Glutamatergic neuron (in vitro differentiated cells): Measurements from ENCODE around the gene AHCY. TPM values are rescaled to one million over a fixed set of nuclear protein-coding genes. Genes with fewer than 3 reads are reported as not detected.
"Not testable (repeated sequence)": the region's sequence is repeated elsewhere in the genome, so short reads cannot be mapped to it uniquely, and the experiment has no call there.

Experiments
- DNase-seq: peaks from one replicate; pipeline ENCODE4 v3.0.0; 2022
- H3K27ac Mint-ChIP-seq: one replicate; pipeline ENCODE4 v1.8.0; 2020; ENCODE audit warnings: mild to moderate bottlenecking, mixed read lengths, inconsistent platforms; ENCODE audit not compliant: unreplicated experiment
- H3K27me3 Mint-ChIP-seq: one replicate; pipeline ENCODE4 v1.8.0; 2020; ENCODE audit warnings: mild to moderate bottlenecking, moderate library complexity, mixed read lengths, inconsistent platforms; ENCODE audit not compliant: unreplicated experiment
- H3K36me3 Mint-ChIP-seq: one replicate; pipeline ENCODE4 v1.8.0; 2020; ENCODE audit warnings: mild to moderate bottlenecking, mixed read lengths, inconsistent platforms; ENCODE audit not compliant: unreplicated experiment
- H3K4me1 Mint-ChIP-seq: one replicate; pipeline ENCODE4 v1.8.0; 2020; ENCODE audit warnings: mild to moderate bottlenecking, low read depth, mixed read lengths, inconsistent platforms; ENCODE audit not compliant: unreplicated experiment
- H3K4me3 Mint-ChIP-seq: one replicate; pipeline ENCODE4 v1.8.0; 2020; ENCODE audit warnings: mild to moderate bottlenecking, mixed read lengths, inconsistent platforms; ENCODE audit not compliant: unreplicated experiment
- H3K9me3 Mint-ChIP-seq: one replicate; pipeline ENCODE4 v1.8.0; 2020; ENCODE audit warnings: mild to moderate bottlenecking, moderate library complexity, mixed read lengths, inconsistent platforms; ENCODE audit not compliant: unreplicated experiment
- total RNA-seq: library from RNA; stranded (reverse); fragmentation: NEBNext Ultra II Directional; extraction: Animal tissue kit (Norgen Biotek cat#: 25700); gene quantifications from one replicate; pipeline ENCODE4 v1.2.1, GENCODE V29; 2021; ENCODE audit not compliant: unreplicated experiment
- TF ChIP-seq, protein P1 (sequence below): fragments of 200-600 bp; sonication (generic); IDR thresholded peaks from one replicate; pipeline ENCODE4 v1.5.0; 2021; ENCODE audit not compliant: partially characterized antibody, unreplicated experiment

The AHCY gene
- total RNA-seq, 1 donor from 2014 or later, result 97.9 TPM

DNA sequence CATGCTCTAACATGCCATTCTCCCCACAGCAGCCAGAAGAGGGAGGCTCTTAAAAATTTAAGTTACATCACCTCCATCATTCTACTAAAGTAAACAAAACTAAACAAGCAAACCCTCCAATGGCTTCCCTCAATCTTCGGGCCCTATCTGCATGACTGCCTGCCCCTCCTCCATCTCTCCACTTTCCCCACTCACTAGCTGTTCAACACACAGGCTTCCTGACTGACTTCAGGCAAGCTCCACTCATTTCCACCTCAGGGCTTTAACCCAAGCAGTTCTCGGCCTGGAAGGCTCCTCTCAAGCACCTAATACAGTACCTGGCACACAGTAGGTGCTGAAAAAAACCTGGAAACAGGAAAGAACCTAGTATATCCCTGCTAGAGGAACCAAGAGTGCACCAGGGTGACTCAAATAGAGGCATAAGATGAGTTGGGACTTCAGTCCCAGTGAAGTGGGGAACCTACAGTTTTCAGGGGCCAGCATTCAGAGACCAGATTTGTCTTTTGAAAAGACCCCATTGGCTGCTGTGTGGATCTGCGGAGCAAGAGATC, 2.8 kb downstream of the AHCY start:
- Mint-ChIP-seq H3K4me3 (no peak overlapping the region), H3K27me3 (no peaks in the 10 kb centered on the region), H3K4me1 (peaks cover 9% of the 10 kb centered on the region), H3K9me3 (peaks cover 5% of the 10 kb centered on the region), H3K36me3 (no peaks in the 10 kb centered on the region), H3K27ac (no peak overlapping the region)
- TF ChIP-seq, protein P1, sequence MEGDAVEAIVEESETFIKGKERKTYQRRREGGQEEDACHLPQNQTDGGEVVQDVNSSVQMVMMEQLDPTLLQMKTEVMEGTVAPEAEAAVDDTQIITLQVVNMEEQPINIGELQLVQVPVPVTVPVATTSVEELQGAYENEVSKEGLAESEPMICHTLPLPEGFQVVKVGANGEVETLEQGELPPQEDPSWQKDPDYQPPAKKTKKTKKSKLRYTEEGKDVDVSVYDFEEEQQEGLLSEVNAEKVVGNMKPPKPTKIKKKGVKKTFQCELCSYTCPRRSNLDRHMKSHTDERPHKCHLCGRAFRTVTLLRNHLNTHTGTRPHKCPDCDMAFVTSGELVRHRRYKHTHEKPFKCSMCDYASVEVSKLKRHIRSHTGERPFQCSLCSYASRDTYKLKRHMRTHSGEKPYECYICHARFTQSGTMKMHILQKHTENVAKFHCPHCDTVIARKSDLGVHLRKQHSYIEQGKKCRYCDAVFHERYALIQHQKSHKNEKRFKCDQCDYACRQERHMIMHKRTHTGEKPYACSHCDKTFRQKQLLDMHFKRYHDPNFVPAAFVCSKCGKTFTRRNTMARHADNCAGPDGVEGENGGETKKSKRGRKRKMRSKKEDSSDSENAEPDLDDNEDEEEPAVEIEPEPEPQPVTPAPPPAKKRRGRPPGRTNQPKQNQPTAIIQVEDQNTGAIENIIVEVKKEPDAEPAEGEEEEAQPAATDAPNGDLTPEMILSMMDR, result no peak
- no peak for DNase-seq

DNA sequence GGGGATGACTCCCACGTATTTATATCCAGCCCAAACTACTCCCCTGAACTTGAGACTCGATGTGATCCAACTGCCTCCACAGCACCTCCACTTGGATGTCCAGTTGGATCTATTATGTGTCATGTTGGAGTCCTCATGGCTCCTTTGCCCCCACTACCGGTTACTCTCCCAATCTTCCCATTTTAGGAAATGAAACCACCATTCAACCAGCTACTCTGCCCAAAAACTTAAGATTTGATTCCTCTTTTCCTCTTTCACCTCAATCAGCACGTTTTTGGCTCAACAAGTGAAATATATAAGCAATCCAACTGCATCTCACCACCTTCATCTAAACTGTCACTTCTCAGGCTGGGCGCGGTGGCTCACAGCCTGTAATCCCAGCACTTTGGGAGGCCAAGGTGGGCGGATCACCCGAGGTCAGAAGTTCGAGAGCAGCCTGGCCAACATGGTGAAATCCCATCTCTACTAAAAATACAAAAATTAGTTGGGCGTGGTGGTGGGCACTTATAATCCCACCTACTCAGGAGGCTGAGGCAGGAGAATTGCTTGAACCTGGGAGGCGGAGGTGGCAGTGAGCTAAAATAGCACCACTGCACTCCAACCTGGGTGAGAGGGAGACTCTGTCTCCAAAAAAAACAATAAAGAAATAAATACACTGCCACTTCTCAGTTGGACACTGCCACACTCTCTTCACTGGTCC, 3.4 kb downstream of the AHCY start:
- H3K27ac Mint-ChIP-seq, result no peak overlapping the region
- TF ChIP-seq, protein P1, result no peak
- H3K9me3 Mint-ChIP-seq, result peaks cover 5% of the 10 kb centered on the region
- H3K36me3 Mint-ChIP-seq, result no peaks in the 10 kb centered on the region
- H3K4me3 Mint-ChIP-seq, result no peak overlapping the region
- no peak for DNase-seq
- no peaks in the 10 kb centered on the region for H3K27me3 Mint-ChIP-seq
- H3K4me1 Mint-ChIP-seq, result peaks cover 9% of the 10 kb centered on the region

DNA sequence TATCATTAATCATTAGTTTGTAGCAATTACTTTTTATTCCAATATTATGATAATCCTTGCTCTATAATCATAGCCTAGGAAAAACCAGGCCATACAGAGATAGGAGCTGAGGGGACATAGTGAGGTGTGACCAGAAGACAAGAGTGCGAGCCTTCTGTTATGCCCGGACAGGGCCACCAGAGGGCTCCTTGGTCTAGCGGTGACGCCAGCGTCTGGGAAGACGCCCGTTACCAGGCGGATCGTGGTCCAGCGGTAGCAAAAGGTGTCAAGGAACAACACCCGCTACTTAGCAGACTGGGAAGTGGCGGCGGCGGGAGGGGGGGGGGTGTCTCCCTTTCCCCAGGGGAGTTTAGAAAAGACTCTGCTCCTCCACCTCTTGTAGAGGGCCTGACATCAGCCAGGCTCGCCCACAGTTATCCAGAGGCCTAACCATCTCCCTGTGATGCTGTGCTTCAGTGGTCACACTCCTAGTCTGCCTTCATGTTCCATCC, 4.8 kb downstream of the AHCY start:
- not testable (repeated sequence) for H3K36me3 Mint-ChIP-seq, H3K4me1 Mint-ChIP-seq, H3K4me3 Mint-ChIP-seq, H3K27me3 Mint-ChIP-seq, DNase-seq, H3K9me3 Mint-ChIP-seq, H3K27ac Mint-ChIP-seq
- TF ChIP-seq, protein P1, result peak; percentile 57

DNA sequence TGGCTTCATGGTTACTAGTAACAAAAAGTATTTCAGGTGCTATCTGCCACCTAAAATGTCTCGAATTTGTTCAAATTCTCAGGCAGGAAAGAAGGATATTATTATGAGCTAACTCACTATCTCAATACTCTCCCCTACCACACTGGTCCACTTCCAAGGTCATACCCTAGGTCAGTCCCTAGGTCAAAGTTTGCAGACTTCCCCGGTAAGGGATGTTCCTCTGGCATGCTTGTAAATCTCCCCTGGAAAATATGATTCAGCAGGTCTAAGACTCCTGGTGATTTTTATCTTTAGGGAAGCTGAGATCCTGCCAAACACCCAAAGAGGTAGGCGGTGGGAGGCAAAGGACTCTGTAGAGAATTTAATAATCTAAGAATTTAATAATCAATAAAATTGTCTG, 6.7 kb downstream of the AHCY start:
- no peak overlapping the region for H3K4me3 Mint-ChIP-seq
- no peaks in the 10 kb centered on the region for H3K36me3 Mint-ChIP-seq
- H3K4me1 Mint-ChIP-seq, result peaks cover 9% of the 10 kb centered on the region
- TF ChIP-seq, protein P1, result no peak
- peaks cover 2% of the 10 kb centered on the region for H3K9me3 Mint-ChIP-seq
- H3K27ac Mint-ChIP-seq, result no peak overlapping the region
- no peak for DNase-seq
- H3K27me3 Mint-ChIP-seq, result no peaks in the 10 kb centered on the region

DNA sequence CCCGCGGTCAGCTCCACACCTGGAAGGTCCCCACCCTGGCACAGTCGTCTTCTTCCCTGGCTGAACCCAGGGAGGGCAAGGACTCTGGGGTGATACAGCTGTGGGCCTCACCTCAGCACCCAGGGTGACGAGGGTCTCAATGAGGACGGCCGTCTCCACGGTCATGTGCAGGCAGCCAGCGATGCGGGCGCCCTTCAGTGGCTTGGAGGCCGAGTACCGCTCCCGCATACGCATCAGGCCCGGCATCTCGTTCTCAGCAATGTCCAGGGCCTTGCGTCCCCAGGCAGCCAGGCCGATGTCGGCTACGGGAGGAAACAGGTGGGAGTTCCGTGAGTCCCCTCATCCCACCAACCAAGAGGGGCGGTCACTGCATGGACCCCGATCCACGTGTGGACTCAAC, 7.9 kb downstream of the AHCY start:
- TF ChIP-seq, protein P1, result no peak
- peaks cover 2% of the 10 kb centered on the region for H3K9me3 Mint-ChIP-seq
- no peak overlapping the region for H3K27ac Mint-ChIP-seq
- DNase-seq, result no peak
- H3K36me3 Mint-ChIP-seq, result no peaks in the 10 kb centered on the region
- no peak overlapping the region for H3K4me3 Mint-ChIP-seq
- peaks cover 9% of the 10 kb centered on the region for H3K4me1 Mint-ChIP-seq
- peaks cover 2% of the 10 kb centered on the region for H3K27me3 Mint-ChIP-seq
